Liver (tissue), 3 donors: Measurements from ENCODE around the gene OTOG.

Experiments used
- JUND ChIP-seq, 2 donors: IDR thresholded peaks; 2 replicates each; pipeline ENCODE4 v1.6.1; 2016; ENCODE audit warnings: antibody characterized with exemption in 2 of 2
- RAD21 ChIP-seq, 2 donors: IDR thresholded peaks; 2 replicates each; pipeline ENCODE4 v1.6.1; 2016; ENCODE audit warnings: antibody characterized with exemption in 2 of 2, mild to moderate bottlenecking in 2 of 2
- TF ChIP-seq, protein P1 (sequence below): IDR thresholded peaks from 2 replicates; pipeline ENCODE4 v1.6.1; 2016; ENCODE audit warnings: antibody characterized with exemption
- TF ChIP-seq, protein P2 (sequence below): fragments of 150-350 bp; IDR thresholded peaks from 2 replicates; pipeline ENCODE4 v1.5.1; 2017; ENCODE audit warnings: improper control_type of control experiment, low read depth, low read length; ENCODE audit not compliant: missing input control
- donor health status: healthy.
- donor health status: healthy.

DNA sequence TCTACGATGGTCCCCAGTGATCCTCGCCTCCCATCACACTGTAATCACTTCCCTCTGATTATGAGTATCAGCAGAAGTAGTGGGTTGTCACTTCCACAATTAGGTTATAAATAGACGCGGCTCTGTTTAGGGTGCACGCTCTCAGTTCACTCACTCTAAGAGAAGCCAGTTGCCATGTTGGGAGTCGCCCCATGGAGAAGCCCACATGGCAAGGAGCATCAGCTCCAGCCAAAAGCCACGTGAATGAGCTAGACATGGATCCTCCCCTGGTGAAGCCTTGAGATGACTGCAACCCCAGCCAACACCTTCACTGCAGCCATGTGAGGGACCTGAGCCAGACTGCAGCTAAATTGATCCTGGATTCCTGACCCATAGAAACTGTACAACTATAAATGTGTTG, 145.9 kb downstream of the OTOG start:
- TF ChIP-seq, protein P1, sequence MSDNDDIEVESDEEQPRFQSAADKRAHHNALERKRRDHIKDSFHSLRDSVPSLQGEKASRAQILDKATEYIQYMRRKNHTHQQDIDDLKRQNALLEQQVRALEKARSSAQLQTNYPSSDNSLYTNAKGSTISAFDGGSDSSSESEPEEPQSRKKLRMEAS: no peak
- TF ChIP-seq, protein P2, sequence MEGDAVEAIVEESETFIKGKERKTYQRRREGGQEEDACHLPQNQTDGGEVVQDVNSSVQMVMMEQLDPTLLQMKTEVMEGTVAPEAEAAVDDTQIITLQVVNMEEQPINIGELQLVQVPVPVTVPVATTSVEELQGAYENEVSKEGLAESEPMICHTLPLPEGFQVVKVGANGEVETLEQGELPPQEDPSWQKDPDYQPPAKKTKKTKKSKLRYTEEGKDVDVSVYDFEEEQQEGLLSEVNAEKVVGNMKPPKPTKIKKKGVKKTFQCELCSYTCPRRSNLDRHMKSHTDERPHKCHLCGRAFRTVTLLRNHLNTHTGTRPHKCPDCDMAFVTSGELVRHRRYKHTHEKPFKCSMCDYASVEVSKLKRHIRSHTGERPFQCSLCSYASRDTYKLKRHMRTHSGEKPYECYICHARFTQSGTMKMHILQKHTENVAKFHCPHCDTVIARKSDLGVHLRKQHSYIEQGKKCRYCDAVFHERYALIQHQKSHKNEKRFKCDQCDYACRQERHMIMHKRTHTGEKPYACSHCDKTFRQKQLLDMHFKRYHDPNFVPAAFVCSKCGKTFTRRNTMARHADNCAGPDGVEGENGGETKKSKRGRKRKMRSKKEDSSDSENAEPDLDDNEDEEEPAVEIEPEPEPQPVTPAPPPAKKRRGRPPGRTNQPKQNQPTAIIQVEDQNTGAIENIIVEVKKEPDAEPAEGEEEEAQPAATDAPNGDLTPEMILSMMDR: no peak
- no peak for TF ChIP-seq RAD21 (IDR thresholded peaks at IDR 0.05)
- TF ChIP-seq JUND (IDR thresholded peaks at IDR 0.05): no peak
